ENCODE measurements around the gene HOXA11. TPM values are rescaled to one million over a fixed set of nuclear protein-coding genes. Genes with fewer than 3 reads are reported as not detected.

The HOXA11 gene
- total RNA-seq, 1 experiment from 2014 or later: not detected

GRCh38 chr7:27164367-27165088, 20.5 kb downstream of the HOXA11 start:
- no peaks in the 10 kb centered on the region for H3K79me2 ChIP-seq (ENCODE audit: insufficient read depth, low read length)
- no peaks in the 10 kb centered on the region; a peak in 1 of 7 replicates for H3K36me3 Mint-ChIP-seq (ENCODE audit: insufficient read depth in 1 of 3, low read depth in 3 of 3)
- H3K27me3 Mint-ChIP-seq (ENCODE audit: low read depth): peaks cover 98% of the 10 kb centered on the region
- no peaks in the 10 kb centered on the region for H4K20me1 ChIP-seq (ENCODE audit: control insufficient read depth, insufficient read depth, insufficient read length)
- WGBS (ENCODE audit: extremely low coverage, insufficient read length, low lambda C conversion rate): no CpG with 5 or more reads among the region's 47 CpGs
- no peak overlapping the region for H2BK120ac ChIP-seq (ENCODE audit: low read depth, low read length, poor library complexity, severe bottlenecking)
- DNase-seq: peak; percentile 74
- H3K9ac ChIP-seq (ENCODE audit: extremely low read depth, insufficient read length, low read length): no peak overlapping the region
- no peak overlapping the region for H2AFZ ChIP-seq (ENCODE audit: low read length)
- H3K4me2 ChIP-seq (ENCODE audit: insufficient read depth, insufficient read length, low read length): peak overlapping the region; percentile 37
- peaks cover 5 to 10% of the 10 kb centered on the region in 2 experiments for H3K9me3 Mint-ChIP-seq
- no peaks in the 10 kb centered on the region for H3K9me3 ChIP-seq (ENCODE audit: control insufficient read depth, low read depth, low read length)
- no peaks in the 10 kb centered on the region for H3K23me2 ChIP-seq (ENCODE audit: insufficient read length, low read depth, low read length, poor library complexity, severe bottlenecking)
- no peak overlapping the region for H2BK12ac ChIP-seq (ENCODE audit: insufficient read length, low read depth, low read length)
- no peak overlapping the region for H2BK15ac ChIP-seq (ENCODE audit: low read depth, low read length)
- H3K4me1 ChIP-seq (ENCODE audit: insufficient read depth, low read length): no peaks in the 10 kb centered on the region
- no peak overlapping the region for H3K23ac ChIP-seq (ENCODE audit: insufficient read length, low read depth, low read length)
- H2AK5ac ChIP-seq (ENCODE audit: insufficient read length, low read length): no peak overlapping the region
- no peak overlapping the region for H3K4ac ChIP-seq (ENCODE audit: low read depth, low read length)
- H3K27ac ChIP-seq (ENCODE audit: insufficient read length, low read depth, low read length): no peak overlapping the region
- H4K91ac ChIP-seq (ENCODE audit: insufficient read length, low read depth, low read length): no peak overlapping the region
- H3K27me3 ChIP-seq (ENCODE audit: insufficient read depth, low read length): peaks cover 96% of the 10 kb centered on the region
- H4K5ac ChIP-seq (ENCODE audit: insufficient read length, low read depth, low read length): no peak overlapping the region
- no peak overlapping the region for H3K18ac ChIP-seq (ENCODE audit: insufficient read length, low read depth, low read length)
- H3K27ac Mint-ChIP-seq: no peak overlapping the region; a peak in 1 of 7 replicates
- no peak overlapping the region; a peak in 1 of 5 replicates for H3K4me3 Mint-ChIP-seq
- H3T11ph ChIP-seq (ENCODE audit: low read length): no peak overlapping the region
- H3K79me1 ChIP-seq (ENCODE audit: insufficient read depth, low read depth, low read length, poor library complexity, severe bottlenecking): no peaks in the 10 kb centered on the region
- H4K8ac ChIP-seq (replicated peaks; ENCODE audit: insufficient read length, low read depth, low read length): no peak overlapping the region
- peak; percentile 48; the same call in 2 of the 3 replicates for TF ChIP-seq CTCF (conservative IDR thresholded peaks at IDR 0.05)
- no peak overlapping the region; the same call in 1 of the 2 replicates for H3K14ac ChIP-seq (ENCODE audit: insufficient read depth, low read length)
- no peak overlapping the region for H2BK5ac ChIP-seq (ENCODE audit: insufficient read length, low read length)
- H3K4me1 Mint-ChIP-seq: peaks cover 0 to 15% of the 10 kb centered on the region in 2 experiments; a peak in 3 of 4 replicates
- no peak overlapping the region for H2BK20ac ChIP-seq (ENCODE audit: low read depth, low read length, poor library complexity, severe bottlenecking)
- H3K56ac ChIP-seq (ENCODE audit: insufficient read length, low read depth, low read length): no peak overlapping the region

Data from H9 (cell line).